ENCODE data around the gene KRTDAP.

Gene KRTDAP

GRCh38 chr19:35521124-35521743 lies 31.0 kb upstream of the KRTDAP start:
- H3K79me2 ChIP-seq (ENCODE audit: insufficient read depth, low read depth), result no peaks in the 10 kb centered on the region
- peaks cover 68% of the 10 kb centered on the region for H3K27me3 ChIP-seq (ENCODE audit: insufficient read depth, low read depth)
- H3K27ac ChIP-seq, result no peak overlapping the region
- no peak overlapping the region for H3K9ac ChIP-seq
- no peak overlapping the region for H3K4me3 ChIP-seq (IDR thresholded peaks at IDR 0.05; ENCODE audit: insufficient read depth, low read depth, low read length)
- no peaks in the 10 kb centered on the region for H3K4me1 ChIP-seq (ENCODE audit: low read depth, poor library complexity, severe bottlenecking)
- TF ChIP-seq, protein P1, sequence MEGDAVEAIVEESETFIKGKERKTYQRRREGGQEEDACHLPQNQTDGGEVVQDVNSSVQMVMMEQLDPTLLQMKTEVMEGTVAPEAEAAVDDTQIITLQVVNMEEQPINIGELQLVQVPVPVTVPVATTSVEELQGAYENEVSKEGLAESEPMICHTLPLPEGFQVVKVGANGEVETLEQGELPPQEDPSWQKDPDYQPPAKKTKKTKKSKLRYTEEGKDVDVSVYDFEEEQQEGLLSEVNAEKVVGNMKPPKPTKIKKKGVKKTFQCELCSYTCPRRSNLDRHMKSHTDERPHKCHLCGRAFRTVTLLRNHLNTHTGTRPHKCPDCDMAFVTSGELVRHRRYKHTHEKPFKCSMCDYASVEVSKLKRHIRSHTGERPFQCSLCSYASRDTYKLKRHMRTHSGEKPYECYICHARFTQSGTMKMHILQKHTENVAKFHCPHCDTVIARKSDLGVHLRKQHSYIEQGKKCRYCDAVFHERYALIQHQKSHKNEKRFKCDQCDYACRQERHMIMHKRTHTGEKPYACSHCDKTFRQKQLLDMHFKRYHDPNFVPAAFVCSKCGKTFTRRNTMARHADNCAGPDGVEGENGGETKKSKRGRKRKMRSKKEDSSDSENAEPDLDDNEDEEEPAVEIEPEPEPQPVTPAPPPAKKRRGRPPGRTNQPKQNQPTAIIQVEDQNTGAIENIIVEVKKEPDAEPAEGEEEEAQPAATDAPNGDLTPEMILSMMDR (conservative IDR thresholded peaks at IDR 0.05; ENCODE audit: low read depth, low read length), result no peak
- no peak overlapping the region for H3K4me2 ChIP-seq
- H2AFZ ChIP-seq (ENCODE audit: low read depth), result no peak overlapping the region
- H3K36me3 ChIP-seq (ENCODE audit: insufficient read depth), result no peaks in the 10 kb centered on the region
- no peaks in the 10 kb centered on the region for H4K20me1 ChIP-seq (ENCODE audit: insufficient read depth)

DNA sequence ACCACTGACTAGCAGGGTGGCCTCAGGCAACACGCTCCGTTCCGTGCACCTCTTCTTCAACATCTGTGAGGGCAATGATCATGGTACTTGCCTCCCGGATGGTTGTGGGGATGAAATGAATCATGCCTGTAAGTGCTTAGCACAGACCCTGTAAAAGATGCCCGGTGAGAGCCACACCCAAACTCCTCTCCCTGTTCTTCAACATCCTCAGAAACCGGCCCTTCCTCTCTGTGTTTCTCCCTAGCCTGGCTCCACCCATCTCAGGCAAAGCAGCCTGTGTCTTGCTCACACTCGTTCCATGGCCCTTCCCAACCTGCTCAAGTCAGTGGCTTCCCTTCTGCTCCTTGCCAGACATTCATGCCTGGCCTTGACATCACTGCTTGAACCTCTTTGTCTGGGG lies 29.0 kb upstream of the KRTDAP start:
- Histone ChIP-seq H3K4me1 (ENCODE audit: low read depth, poor library complexity, severe bottlenecking) (no peaks in the 10 kb centered on the region), H3K4me2 (no peak overlapping the region), H3K27me3 (ENCODE audit: insufficient read depth, low read depth) (peaks cover 65% of the 10 kb centered on the region), H3K9ac (no peak overlapping the region), H2AFZ (ENCODE audit: low read depth) (no peak overlapping the region), H3K79me2 (ENCODE audit: insufficient read depth, low read depth) (no peaks in the 10 kb centered on the region), H3K36me3 (ENCODE audit: insufficient read depth) (no peaks in the 10 kb centered on the region), H3K4me3 (IDR thresholded peaks at IDR 0.05; ENCODE audit: insufficient read depth, low read depth, low read length) (no peak overlapping the region), H4K20me1 (ENCODE audit: insufficient read depth) (no peaks in the 10 kb centered on the region), H3K27ac (no peak overlapping the region)
- TF ChIP-seq, protein P1 (conservative IDR thresholded peaks at IDR 0.05; ENCODE audit: low read depth, low read length), result no peak

- H3K27me3 ChIP-seq (ENCODE audit: insufficient read depth, low read depth), result peaks cover 58% of the 10 kb centered on the region
- no peak overlapping the region for H3K9ac ChIP-seq
- no peaks in the 10 kb centered on the region for H3K4me1 ChIP-seq (ENCODE audit: low read depth, poor library complexity, severe bottlenecking)
- no peaks in the 10 kb centered on the region for H3K79me2 ChIP-seq (ENCODE audit: insufficient read depth, low read depth)
- no peak overlapping the region for H2AFZ ChIP-seq (ENCODE audit: low read depth)
- TF ChIP-seq, protein P1 (conservative IDR thresholded peaks at IDR 0.05; ENCODE audit: low read depth, low read length), result no peak
- no peak overlapping the region for H3K4me2 ChIP-seq
- no peak overlapping the region for H3K27ac ChIP-seq
- H4K20me1 ChIP-seq (ENCODE audit: insufficient read depth), result no peaks in the 10 kb centered on the region
- H3K36me3 ChIP-seq (ENCODE audit: insufficient read depth), result no peaks in the 10 kb centered on the region
- no peak overlapping the region for H3K4me3 ChIP-seq (IDR thresholded peaks at IDR 0.05; ENCODE audit: insufficient read depth, low read depth, low read length)
Measured at GRCh38 chr19:35518313-35518712, 28.0 kb upstream of the KRTDAP start.

- H3K27ac ChIP-seq, result no peak overlapping the region
- no peaks in the 10 kb centered on the region for H3K36me3 ChIP-seq (ENCODE audit: insufficient read depth)
- no peaks in the 10 kb centered on the region for H3K79me2 ChIP-seq (ENCODE audit: insufficient read depth, low read depth)
- no peak overlapping the region for H2AFZ ChIP-seq (ENCODE audit: low read depth)
- no peaks in the 10 kb centered on the region for H4K20me1 ChIP-seq (ENCODE audit: insufficient read depth)
- H3K4me3 ChIP-seq (IDR thresholded peaks at IDR 0.05; ENCODE audit: insufficient read depth, low read depth, low read length), result no peak overlapping the region
- no peak overlapping the region for H3K9ac ChIP-seq
- H3K4me1 ChIP-seq (ENCODE audit: low read depth, poor library complexity, severe bottlenecking), result no peaks in the 10 kb centered on the region
- H3K4me2 ChIP-seq, result no peak overlapping the region
- TF ChIP-seq, protein P1 (conservative IDR thresholded peaks at IDR 0.05; ENCODE audit: low read depth, low read length), result no peak
- H3K27me3 ChIP-seq (ENCODE audit: insufficient read depth, low read depth), result peaks cover 52% of the 10 kb centered on the region
Measured at GRCh38 chr19:35517342-35517741, 27.1 kb upstream of the KRTDAP start.
